ENCODE measurements around the gene ZNF775.

ZNF775 gene

DNA sequence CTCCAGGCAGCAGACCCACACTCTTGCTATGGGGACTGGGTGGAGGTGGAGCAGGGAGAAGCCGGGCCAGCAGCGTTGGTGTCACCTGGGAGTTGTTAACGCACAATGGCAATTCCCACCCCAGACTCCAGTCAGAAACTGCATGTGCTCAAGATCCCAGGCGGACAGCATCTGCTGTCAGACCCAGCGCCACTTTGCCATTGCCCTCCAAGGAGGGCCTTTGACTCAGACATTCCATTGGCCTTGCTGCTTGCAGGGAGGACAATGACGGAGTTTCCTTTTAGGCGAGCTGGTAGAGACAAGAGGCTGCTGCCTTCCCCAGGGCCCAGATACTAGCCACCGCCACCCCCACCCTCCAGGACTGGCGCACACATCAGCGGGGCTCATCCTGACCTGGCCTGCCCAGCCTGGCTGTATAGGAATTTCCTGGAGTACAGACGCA lies 34.5 kb downstream of the ZNF775 start:
- TF ChIP-seq, protein P1, sequence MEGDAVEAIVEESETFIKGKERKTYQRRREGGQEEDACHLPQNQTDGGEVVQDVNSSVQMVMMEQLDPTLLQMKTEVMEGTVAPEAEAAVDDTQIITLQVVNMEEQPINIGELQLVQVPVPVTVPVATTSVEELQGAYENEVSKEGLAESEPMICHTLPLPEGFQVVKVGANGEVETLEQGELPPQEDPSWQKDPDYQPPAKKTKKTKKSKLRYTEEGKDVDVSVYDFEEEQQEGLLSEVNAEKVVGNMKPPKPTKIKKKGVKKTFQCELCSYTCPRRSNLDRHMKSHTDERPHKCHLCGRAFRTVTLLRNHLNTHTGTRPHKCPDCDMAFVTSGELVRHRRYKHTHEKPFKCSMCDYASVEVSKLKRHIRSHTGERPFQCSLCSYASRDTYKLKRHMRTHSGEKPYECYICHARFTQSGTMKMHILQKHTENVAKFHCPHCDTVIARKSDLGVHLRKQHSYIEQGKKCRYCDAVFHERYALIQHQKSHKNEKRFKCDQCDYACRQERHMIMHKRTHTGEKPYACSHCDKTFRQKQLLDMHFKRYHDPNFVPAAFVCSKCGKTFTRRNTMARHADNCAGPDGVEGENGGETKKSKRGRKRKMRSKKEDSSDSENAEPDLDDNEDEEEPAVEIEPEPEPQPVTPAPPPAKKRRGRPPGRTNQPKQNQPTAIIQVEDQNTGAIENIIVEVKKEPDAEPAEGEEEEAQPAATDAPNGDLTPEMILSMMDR (IDR thresholded peaks at IDR 0.05; ENCODE audit: control insufficient read depth, insufficient read depth, low read depth, low read length, missing control alignments) = no peak
- no peak overlapping the region for H3K4me3 ChIP-seq (ENCODE audit: control insufficient read depth, low read depth, low read length)
- no peak for DNase-seq (ENCODE audit: low read depth)

DNA sequence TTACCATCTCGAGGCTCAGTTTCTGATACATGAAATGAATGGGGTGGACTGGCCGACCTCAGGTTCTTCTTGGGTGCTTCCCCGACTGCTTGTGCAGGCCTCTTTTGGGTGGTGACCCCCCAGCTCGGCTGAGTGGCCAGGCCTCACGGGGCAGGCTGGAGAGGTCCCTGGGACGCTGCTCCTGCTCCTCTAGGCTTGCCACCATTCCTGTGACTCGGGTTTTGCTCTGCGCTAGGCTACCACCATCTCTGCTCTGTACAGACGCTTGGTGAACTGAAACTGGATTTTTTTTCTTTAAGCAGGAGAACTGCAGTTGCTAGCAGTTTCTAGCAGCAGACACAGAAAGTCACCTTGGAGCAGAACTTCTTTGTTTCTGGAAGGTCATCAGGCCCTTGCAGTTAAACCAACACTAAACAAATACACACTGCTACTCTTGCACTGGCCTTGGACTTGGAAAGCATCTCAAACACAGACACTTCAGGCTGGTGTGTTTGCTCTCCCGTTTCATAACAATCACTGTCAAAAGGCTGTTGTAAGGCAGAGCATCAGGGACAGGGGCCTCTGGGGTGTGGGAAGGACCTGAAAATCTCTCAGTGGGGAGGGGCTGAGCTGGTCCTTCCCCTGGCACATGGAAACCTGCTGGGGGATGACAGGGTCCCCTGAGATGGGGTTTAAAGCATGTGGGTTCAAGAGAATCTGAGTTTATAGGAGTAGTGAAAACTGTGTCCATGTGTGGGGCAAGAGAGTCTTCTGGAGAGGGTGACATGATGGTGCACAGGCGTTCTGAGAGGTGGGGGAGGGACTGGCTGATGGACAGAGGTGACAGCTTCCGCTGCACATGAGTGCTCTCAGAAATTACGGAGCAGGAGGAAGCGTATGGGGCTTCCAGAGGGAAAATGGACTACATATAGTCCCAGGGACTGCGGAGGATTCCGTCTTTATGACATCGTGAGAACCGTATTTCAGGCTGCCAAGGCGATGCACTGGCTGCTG lies 36.3 kb downstream of the ZNF775 start:
- H3K4me3 ChIP-seq (ENCODE audit: control insufficient read depth, low read depth, low read length) = no peak overlapping the region
- TF ChIP-seq, protein P1 (IDR thresholded peaks at IDR 0.05; ENCODE audit: control insufficient read depth, insufficient read depth, low read depth, low read length, missing control alignments) = no peak
- DNase-seq (ENCODE audit: low read depth) = no peak

DNA sequence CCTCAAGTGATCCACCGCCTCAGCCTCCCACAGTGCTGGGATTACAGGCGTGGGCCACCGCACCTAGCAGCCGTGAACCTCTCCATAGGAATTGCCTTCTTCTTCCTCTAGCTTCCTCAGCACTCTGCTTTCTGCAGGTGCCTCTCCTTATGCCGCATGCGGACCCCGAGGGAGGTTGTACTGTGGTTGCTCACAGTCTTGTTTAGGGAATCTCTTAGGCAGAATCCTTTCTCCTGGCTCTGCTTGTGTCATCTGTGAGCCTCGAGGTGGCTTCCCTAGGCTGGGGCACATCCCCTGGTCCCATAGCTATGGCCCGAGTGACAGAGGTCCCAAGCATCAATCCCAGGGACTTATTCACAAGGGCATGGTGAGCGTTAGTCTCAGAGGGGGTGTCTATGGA lies 38.1 kb downstream of the ZNF775 start:
- H3K4me3 ChIP-seq (ENCODE audit: control insufficient read depth, low read depth, low read length) = no peak overlapping the region
- DNase-seq (ENCODE audit: low read depth) = no peak
- TF ChIP-seq, protein P1 (IDR thresholded peaks at IDR 0.05; ENCODE audit: control insufficient read depth, insufficient read depth, low read depth, low read length, missing control alignments) = no peak

DNA sequence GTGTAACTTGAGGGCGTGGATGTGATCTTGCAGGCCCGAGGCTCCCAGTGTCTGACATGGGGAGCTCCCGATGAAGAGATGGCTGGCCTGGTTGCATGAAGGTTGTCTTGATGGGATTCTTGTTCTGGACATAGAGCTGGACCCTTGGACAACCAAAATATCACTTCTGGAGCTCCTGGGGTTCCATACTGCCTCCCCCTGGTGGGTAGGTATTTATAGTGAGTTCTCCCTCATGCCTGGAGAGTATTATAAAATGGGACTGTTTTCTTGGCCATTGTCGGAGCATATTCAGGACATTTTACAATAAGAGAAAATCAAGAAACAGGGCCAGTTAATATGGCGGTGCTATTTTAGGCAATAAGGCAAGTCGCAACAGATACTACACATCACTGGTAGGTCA lies 38.7 kb downstream of the ZNF775 start:
- DNase-seq (ENCODE audit: low read depth) = no peak
- TF ChIP-seq, protein P1 (IDR thresholded peaks at IDR 0.05; ENCODE audit: control insufficient read depth, insufficient read depth, low read depth, low read length, missing control alignments) = peak; percentile 20
- H3K4me3 ChIP-seq (ENCODE audit: control insufficient read depth, low read depth, low read length) = no peak overlapping the region

DNA sequence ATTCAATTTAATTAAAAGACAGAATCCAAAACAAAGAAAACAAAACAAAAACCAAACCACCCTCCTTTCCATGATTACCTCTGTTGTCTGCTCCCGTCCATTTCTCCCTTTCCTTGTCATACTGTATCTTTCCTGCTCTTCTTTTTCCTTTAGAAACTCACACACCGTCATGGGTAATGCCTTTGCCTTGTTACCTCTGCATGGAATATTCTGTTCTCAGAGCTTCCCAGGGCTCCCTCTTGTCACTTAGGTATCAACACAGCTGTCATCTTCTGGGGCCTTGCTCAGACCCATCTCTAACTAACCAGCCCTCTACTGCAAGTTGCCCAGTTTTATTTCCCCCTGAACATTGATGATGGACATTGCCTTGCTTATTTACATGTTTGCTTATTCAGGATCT lies 41.1 kb downstream of the ZNF775 start:
- H3K4me3 ChIP-seq (ENCODE audit: control insufficient read depth, low read depth, low read length) = no peak overlapping the region
- TF ChIP-seq, protein P1 (IDR thresholded peaks at IDR 0.05; ENCODE audit: control insufficient read depth, insufficient read depth, low read depth, low read length, missing control alignments) = no peak
- DNase-seq (ENCODE audit: low read depth) = no peak

DNA sequence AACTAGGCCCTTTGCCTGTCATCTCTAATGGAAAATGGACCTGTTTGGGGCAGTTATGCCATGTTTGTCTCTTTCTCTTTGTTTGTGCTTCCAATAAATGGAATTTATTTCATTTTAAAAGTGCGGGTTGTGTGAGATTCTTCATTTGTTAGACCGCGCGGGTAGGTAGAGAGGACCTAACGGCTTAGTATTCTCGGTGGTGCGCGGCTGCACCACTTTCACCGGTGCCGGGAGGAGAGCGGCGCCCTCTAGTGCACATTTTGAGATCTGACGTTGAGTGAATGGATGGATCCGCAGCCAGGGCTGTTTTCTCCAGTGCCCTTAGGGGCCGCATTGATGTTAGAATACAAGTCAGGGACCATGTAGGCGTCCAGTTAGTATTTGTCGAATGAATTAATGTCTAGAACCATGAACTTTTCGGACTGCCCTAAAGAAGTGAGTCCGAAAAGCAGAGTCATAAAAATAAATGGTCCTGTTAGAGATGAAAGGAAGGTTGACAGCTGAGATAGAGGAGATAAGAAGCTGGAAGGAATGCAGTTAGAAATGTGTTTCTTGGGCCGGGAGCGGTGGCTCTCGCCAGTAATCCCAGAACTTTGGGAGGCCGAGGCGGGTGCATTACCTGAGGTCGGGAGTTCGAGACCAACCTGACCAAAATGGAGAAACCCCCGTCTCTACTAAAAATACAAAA lies 42.0 kb downstream of the ZNF775 start:
- TF ChIP-seq, protein P1 (IDR thresholded peaks at IDR 0.05; ENCODE audit: control insufficient read depth, insufficient read depth, low read depth, low read length, missing control alignments) = peak; percentile 93
- DNase-seq (ENCODE audit: low read depth) = peak; percentile 28
- H3K4me3 ChIP-seq (ENCODE audit: control insufficient read depth, low read depth, low read length) = no peak overlapping the region

Measured in AG09309 (cell line).